ENCODE data around the gene DYNC2LI1.

DNA sequence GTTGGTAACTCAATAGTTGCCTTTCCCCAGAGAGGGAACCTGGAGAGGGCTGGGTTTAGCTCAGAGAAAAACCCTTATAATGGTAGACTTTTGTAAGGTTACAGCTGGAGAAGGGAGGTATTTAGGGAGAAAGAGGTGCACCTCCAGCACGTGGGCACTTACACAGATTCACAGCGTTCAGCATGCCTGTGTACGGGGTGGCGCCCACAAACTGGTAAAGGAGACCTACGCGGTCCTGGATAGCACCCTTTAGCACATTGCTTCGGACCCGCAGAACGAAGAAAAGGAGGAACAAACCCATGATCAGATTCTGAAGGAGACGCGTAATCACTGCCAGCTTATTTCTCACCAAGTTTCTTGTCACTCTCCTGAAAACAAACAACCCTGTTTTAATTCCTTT lies 49.9 kb downstream of the DYNC2LI1 start:
- TF ChIP-seq, protein P1, sequence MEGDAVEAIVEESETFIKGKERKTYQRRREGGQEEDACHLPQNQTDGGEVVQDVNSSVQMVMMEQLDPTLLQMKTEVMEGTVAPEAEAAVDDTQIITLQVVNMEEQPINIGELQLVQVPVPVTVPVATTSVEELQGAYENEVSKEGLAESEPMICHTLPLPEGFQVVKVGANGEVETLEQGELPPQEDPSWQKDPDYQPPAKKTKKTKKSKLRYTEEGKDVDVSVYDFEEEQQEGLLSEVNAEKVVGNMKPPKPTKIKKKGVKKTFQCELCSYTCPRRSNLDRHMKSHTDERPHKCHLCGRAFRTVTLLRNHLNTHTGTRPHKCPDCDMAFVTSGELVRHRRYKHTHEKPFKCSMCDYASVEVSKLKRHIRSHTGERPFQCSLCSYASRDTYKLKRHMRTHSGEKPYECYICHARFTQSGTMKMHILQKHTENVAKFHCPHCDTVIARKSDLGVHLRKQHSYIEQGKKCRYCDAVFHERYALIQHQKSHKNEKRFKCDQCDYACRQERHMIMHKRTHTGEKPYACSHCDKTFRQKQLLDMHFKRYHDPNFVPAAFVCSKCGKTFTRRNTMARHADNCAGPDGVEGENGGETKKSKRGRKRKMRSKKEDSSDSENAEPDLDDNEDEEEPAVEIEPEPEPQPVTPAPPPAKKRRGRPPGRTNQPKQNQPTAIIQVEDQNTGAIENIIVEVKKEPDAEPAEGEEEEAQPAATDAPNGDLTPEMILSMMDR (IDR thresholded peaks at IDR 0.05), result no peak
- no peak for TF ChIP-seq POLR2A (IDR thresholded peaks at IDR 0.05)
